GM21723 (cell line): ENCODE results near the gene TMEM121.

Experiments
- ATAC-seq: cut with Tn5 transposase; IDR thresholded peaks from one replicate; pipeline ENCODE4 v1.9.1; 2021; ENCODE audit warnings: mild to moderate bottlenecking, moderate library complexity; ENCODE audit not compliant: unreplicated experiment

TMEM121 gene

DNA sequence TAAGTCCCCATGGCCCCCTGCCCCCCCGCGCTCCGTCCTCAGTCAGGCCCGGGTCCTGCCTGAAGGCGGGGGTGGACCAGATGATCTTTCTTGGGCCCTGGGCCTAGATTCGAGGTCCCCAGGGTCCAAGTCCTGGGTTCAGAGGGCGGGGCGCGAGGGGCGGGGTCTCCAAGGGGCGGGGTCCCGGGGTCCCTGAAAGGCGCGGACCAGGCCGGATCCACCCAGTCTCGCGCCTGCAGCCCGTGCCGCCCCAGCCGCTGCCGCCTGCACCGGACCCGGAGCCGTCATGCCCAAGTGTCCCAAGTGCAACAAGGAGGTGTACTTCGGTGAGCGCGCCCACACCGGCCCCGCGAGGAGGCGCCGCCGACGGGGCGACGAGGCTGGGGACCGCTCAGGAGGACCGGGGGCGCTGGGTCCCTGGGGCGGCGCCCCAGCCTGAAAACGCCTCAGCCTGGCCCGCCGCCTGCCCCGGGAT, 39.4 kb upstream of the TMEM121 start:
- no peak for ATAC-seq

- no peak for ATAC-seq
These were observed 38.9 kb upstream of the TMEM121 start for GRCh38 chr14:105487449-105487985.

DNA sequence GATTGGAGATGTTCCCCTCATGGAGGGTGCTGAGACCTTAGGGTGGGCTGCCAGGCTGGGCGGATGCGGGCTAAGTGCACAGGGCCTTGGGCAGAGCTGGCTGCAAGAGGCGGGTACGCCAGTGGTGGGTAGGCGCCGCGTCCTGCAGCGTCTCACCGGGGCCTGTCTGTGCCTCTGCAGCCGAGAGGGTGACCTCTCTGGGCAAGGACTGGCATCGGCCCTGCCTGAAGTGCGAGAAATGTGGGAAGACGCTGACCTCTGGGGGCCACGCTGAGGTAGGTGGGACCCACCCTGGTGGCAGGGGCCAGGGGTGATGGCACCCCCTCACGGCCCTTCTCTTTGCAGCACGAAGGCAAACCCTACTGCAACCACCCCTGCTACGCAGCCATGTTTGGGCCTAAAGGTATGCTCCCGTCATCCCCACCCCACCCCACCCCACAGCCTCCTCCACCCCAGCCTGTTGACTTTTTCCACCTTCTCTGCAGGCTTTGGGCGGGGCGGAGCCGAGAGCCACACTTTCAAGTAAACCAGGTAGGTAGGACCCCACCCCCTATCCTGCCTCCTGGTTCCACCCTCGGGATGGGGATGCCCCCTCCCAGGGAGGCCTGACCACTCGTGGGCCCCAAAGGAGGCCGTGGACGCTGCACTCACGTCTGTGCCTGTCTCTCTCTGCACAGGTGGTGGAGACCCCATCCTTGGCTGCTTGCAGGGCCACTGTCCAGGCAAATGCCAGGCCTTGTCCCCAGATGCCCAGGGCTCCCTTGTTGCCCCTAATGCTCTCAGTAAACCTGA, 38.2 kb upstream of the TMEM121 start:
- ATAC-seq, result no peak

- ATAC-seq, result no peak
These were observed 37.4 kb upstream of the TMEM121 start for GRCh38 chr14:105488781-105489541.

- ATAC-seq, result no peak
These were observed 36.7 kb upstream of the TMEM121 start for GRCh38 chr14:105489542-105490266.

DNA sequence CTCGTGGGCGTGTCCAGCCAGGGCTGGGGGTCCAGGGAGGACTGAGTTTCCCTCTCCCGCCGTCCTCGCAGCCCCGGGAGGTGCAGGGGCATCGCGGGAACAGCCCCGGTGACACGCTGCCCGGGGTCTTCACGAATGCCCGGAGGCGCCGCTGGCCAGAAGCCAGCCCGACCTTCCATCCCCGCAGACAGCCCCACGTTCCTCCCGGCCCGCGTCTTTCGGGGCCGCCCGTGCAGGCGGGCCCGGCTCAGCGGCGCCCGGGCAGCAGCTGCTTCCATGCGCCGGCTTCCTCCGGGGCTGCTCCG, 36.2 kb upstream of the TMEM121 start:
- ATAC-seq, result peak; percentile 3

- peak; percentile 69 for ATAC-seq
These were observed 35.6 kb upstream of the TMEM121 start, which contains the start of gene TEDC1 for GRCh38 chr14:105490572-105491365. Gene TEDC1, plus strand, starts transcription at chr14:105491246. Its CDS starts 130 bp downstream, at chr14:105491376.

DNA sequence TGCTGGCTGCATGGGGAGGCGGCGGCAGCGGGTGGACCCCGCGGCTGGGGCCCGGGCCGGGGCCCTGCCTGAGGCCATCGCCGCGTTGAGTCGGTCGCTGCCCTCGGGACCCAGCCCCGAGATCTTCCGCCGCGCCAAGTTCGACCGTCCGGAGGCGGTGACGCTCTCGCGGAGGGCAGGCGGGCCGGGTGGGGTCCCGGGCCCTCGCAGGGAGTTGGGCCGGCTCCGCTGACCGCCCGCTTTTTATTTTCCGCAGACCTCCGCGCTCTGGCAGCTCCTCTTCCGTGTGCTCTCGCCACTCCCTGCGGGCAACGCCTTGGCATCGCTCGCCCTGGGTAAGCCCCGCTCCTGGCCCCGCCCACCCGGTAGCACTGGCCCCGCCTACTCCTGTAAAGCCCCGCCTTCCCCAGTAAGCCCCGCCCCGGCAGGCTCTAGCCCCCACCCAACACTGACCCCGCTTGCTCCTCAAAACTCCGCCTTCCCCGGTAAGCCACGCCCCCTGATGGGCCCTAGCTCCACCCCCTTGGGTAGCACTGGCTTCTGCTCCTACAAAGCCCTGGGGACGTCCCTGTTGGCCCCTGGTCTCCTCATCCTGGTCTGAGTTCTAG, 34.9 kb upstream of the TMEM121 start:
- no peak for ATAC-seq

DNA sequence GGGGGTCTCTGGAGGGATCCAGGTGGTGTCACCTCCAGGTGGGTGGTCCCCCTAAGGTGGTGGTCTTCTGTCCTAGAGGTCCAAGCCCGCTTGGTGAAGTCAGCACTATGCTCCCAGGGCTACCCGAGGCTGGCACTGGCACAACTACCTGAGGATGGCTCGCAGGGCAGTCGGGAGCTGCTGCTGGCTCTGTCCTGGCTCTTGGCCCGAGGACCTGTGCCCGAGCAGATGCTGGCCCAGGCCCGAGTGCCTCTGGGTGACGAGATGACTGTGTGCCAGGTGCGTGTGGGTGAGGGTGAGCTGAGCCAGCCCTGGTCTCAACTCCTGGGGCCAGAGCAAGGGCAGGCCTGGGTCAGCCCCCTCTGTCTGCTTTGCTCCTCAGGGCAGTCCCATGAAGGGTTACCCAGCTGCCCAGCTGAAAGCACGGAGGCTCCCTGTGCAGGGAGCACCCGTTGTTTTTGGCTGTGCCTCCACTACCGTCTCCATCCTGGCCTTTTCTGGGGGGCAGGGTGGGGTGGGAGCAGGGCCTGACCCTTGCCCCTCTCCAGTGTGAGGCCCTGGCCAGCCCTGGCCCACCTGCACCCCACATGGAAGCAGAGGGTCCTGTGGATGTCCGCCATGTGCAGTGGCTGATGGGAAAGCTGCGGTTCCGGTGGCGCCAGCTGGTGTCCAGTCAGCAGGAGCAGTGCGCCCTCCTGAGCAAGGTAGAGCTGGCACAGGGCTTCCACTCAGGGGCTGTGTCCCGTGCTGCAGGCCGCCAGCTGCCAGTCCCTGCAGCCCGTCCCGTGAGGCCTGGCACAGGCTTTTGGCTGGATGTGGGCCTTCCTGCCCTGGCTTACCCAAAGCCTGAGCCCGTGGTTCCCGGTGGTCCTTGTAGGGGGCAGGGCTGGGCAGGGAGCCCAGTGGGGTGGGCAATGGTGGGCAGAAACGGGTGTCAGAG, 34.1 kb upstream of the TMEM121 start:
- no peak for ATAC-seq

DNA sequence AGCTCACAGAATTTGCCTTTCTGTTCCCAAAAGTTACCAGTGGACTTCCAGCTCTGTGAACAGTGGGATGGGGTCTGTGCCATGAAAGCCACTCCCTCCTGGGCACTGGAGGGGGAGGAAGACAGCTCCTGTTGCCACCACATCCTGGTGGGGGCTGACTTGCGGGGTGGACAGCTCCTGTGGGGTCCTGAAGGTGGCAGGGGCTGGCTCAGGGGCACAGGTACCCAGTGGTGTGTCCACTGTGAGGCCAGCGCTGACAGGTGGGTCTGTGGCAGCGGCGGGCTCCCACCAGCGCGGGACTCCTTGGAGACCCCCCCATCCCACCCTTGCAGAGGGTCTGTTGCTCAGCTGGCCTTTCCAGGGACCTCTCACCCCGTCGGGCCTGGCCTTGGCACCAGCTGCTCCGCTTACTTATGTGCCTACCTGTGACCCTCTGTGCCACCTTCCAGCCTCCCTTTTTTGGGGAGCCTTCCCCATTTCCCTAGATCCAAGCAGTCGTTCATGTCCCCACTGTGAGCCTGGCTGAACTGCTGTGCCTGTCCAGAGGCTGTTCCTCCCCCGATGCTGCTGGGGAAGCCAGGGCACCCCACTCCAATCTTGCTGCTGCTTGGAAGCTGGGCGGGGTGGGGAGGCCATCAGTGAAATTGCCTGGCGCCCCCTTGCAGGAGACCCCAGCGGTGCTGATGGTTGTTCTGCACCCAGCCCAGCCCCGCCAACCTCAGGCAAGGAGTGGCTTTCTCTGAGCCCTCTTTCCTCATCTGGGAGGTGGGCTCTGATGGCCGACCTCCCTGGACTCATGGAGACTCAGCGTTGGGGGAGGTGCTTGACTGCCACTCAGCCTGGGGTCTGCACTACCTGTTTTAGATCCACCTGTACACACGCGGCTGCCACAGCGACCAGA, 33.2 kb upstream of the TMEM121 start:
- ATAC-seq, result no peak

- ATAC-seq, result no peak
These were observed 32.3 kb upstream of the TMEM121 start for GRCh38 chr14:105493921-105494605.

- ATAC-seq, result no peak
These were observed 31.8 kb upstream of the TMEM121 start for GRCh38 chr14:105494606-105494929.

GRCh38 chr14:105495101-105495989, 31.0 kb upstream of the TMEM121 start:
- no peak for ATAC-seq

- ATAC-seq, result no peak
These were observed 30.2 kb upstream of the TMEM121 start for GRCh38 chr14:105495990-105496830.

- no peak for ATAC-seq
These were observed 29.4 kb upstream of the TMEM121 start for GRCh38 chr14:105496831-105497591.
